ENCODE data around the gene PTPRZ1.

Gene PTPRZ1

GRCh38 chr7:122010116-122010515 lies 137.2 kb downstream of the PTPRZ1 start:
- Mint-ChIP-seq H3K27me3 (no peaks in the 10 kb centered on the region), H3K4me1 (ENCODE audit: low read depth in 2 of 2) (no peaks in the 10 kb centered on the region), H3K9me3 (peaks cover 0 to 4% of the 10 kb centered on the region in 2 donors), H3K36me3 (ENCODE audit: insufficient read depth) (no peaks in the 10 kb centered on the region), H3K27ac (no peak overlapping the region), H3K4me3 (no peak overlapping the region)
- DNase-seq (no peak), ATAC-seq (replicated peaks) (no peak)

GRCh38 chr7:122013065-122013464 lies 140.1 kb downstream of the PTPRZ1 start:
- Mint-ChIP-seq H3K4me1 (ENCODE audit: low read depth in 2 of 2) (no peaks in the 10 kb centered on the region), H3K27me3 (no peaks in the 10 kb centered on the region), H3K4me3 (no peak overlapping the region), H3K9me3 (peaks cover 0 to 4% of the 10 kb centered on the region in 2 donors), H3K36me3 (ENCODE audit: insufficient read depth) (no peaks in the 10 kb centered on the region), H3K27ac (no peak overlapping the region)
- ATAC-seq (replicated peaks), result no peak
- DNase-seq, result no peak

DNA sequence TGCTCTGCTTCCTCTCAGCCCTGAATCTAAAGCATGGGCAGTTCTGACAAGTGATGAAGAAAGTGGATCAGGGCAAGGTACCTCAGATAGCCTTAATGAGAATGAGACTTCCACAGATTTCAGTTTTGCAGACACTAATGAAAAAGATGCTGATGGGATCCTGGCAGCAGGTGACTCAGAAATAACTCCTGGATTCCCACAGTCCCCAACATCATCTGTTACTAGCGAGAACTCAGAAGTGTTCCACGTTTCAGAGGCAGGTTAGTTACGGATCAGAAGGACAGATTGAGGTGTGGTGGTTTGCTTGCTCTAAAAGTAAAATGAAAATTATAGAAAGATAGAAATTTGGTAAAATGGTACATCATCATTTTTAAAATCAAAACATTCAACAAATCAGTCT lies 140.7 kb downstream of the PTPRZ1 start:
- H3K27me3 Mint-ChIP-seq, result no peaks in the 10 kb centered on the region
- H3K9me3 Mint-ChIP-seq, result peaks cover 0 to 4% of the 10 kb centered on the region in 2 donors
- H3K4me3 Mint-ChIP-seq, result no peak overlapping the region
- no peak for DNase-seq
- ATAC-seq (replicated peaks), result no peak
- H3K27ac Mint-ChIP-seq, result no peak overlapping the region
- H3K36me3 Mint-ChIP-seq (ENCODE audit: insufficient read depth), result no peaks in the 10 kb centered on the region
- H3K4me1 Mint-ChIP-seq (ENCODE audit: low read depth in 2 of 2), result no peaks in the 10 kb centered on the region

DNA sequence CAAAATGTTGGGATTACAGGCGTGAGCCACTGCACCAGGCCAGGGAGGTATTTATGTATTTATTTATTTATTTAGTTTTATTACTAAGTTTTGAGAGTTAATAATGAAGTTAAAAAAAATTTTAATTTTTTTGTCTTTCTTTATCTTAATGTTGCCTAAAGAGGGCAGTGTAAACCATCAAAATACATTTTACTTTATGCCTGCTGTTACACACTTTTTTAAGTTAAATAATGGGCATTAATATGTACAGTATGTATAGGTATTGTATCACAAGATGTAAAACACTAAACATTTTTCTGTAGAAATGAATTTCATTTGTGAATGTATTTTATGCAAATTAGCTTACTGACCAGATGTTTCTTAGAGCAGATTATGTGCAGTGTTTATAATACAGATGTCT lies 141.7 kb downstream of the PTPRZ1 start:
- no peak overlapping the region for H3K4me3 Mint-ChIP-seq
- no peaks in the 10 kb centered on the region for H3K4me1 Mint-ChIP-seq (ENCODE audit: low read depth in 2 of 2)
- H3K36me3 Mint-ChIP-seq (ENCODE audit: insufficient read depth), result no peaks in the 10 kb centered on the region
- no peak for ATAC-seq (replicated peaks)
- no peaks in the 10 kb centered on the region for H3K27me3 Mint-ChIP-seq
- DNase-seq, result no peak
- peaks cover 0 to 4% of the 10 kb centered on the region in 2 donors for H3K9me3 Mint-ChIP-seq
- H3K27ac Mint-ChIP-seq, result no peak overlapping the region

GRCh38 chr7:122018032-122018431 lies 145.1 kb downstream of the PTPRZ1 start:
- no peaks in the 10 kb centered on the region for H3K27me3 Mint-ChIP-seq
- no peak overlapping the region for H3K4me3 Mint-ChIP-seq
- H3K36me3 Mint-ChIP-seq (ENCODE audit: insufficient read depth), result no peaks in the 10 kb centered on the region
- no peaks in the 10 kb centered on the region for H3K9me3 Mint-ChIP-seq
- no peak overlapping the region for H3K27ac Mint-ChIP-seq
- ATAC-seq (replicated peaks) (no peak), DNase-seq (no peak)
- no peaks in the 10 kb centered on the region for H3K4me1 Mint-ChIP-seq (ENCODE audit: low read depth in 2 of 2)

DNA sequence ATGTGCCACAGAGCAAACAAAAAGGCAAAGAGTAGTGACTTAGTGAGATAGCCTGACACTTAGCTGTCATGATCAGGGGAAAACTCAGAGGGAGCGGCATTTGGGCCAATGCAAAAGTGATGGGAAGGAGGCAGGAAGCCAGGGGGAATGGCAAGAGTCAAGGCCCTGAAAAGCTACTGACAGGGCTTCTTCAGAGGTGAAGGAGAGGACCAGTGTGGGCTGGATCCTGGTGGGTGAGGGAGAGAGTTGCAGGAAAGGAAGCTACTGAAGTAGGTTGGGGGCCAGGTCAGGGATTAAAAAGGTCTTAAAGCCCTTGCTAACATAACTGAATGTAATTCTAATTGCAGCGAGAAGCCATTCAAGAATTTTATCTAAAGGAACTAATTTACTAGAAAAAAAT lies 154.1 kb downstream of the PTPRZ1 start:
- DNase-seq (no peak), ATAC-seq (replicated peaks) (no peak)
- Mint-ChIP-seq H3K4me3 (no peak overlapping the region), H3K27ac (no peak overlapping the region), H3K27me3 (no peaks in the 10 kb centered on the region), H3K4me1 (ENCODE audit: low read depth in 2 of 2) (no peaks in the 10 kb centered on the region), H3K36me3 (ENCODE audit: insufficient read depth) (no peaks in the 10 kb centered on the region), H3K9me3 (peaks cover 0 to 2% of the 10 kb centered on the region in 2 donors)

DNA sequence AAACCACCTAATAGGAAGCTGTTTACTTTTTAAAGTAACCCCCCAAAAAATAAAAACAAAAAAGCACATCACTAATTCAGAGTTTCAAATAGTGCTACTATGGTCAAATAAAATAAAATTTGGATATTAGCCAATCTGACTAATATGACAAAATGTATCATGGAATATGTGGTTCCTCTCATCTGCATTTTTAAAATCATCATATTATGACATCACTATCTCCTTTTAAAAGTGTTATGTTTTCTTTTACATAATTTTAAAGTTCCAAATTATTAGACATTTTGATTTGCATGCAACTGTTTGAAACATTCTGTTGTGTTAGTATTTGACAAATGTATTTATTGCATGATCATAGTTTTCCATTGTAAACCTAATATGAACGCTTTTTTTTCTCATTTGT lies 160.7 kb downstream of the PTPRZ1 start:
- Mint-ChIP-seq H3K27ac (no peak overlapping the region), H3K9me3 (peaks cover 2 to 7% of the 10 kb centered on the region in 2 donors), H3K36me3 (ENCODE audit: insufficient read depth) (no peaks in the 10 kb centered on the region), H3K27me3 (no peaks in the 10 kb centered on the region), H3K4me1 (ENCODE audit: low read depth in 2 of 2) (no peaks in the 10 kb centered on the region), H3K4me3 (no peak overlapping the region)
- ATAC-seq (replicated peaks) (no peak), DNase-seq (no peak)

GRCh38 chr7:122035876-122036275 lies 162.9 kb downstream of the PTPRZ1 start:
- H3K4me3 Mint-ChIP-seq, result no peak overlapping the region
- DNase-seq, result no peak
- H3K9me3 Mint-ChIP-seq, result peaks cover 2 to 7% of the 10 kb centered on the region in 2 donors
- H3K36me3 Mint-ChIP-seq (ENCODE audit: insufficient read depth), result no peaks in the 10 kb centered on the region
- no peaks in the 10 kb centered on the region for H3K4me1 Mint-ChIP-seq (ENCODE audit: low read depth in 2 of 2)
- H3K27ac Mint-ChIP-seq, result no peak overlapping the region
- no peaks in the 10 kb centered on the region for H3K27me3 Mint-ChIP-seq
- ATAC-seq (replicated peaks), result no peak

GRCh38 chr7:122038134-122038533 lies 165.2 kb downstream of the PTPRZ1 start:
- no peaks in the 10 kb centered on the region for H3K27me3 Mint-ChIP-seq
- ATAC-seq (replicated peaks), result no peak
- no peaks in the 10 kb centered on the region for H3K4me1 Mint-ChIP-seq (ENCODE audit: low read depth in 2 of 2)
- no peak overlapping the region for H3K27ac Mint-ChIP-seq
- DNase-seq, result no peak
- no peak overlapping the region for H3K4me3 Mint-ChIP-seq
- no peaks in the 10 kb centered on the region for H3K36me3 Mint-ChIP-seq (ENCODE audit: insufficient read depth)
- H3K9me3 Mint-ChIP-seq, result peaks cover 2 to 7% of the 10 kb centered on the region in 2 donors

- Mint-ChIP-seq H3K36me3 (ENCODE audit: insufficient read depth) (no peaks in the 10 kb centered on the region), H3K27me3 (no peaks in the 10 kb centered on the region), H3K4me1 (ENCODE audit: low read depth in 2 of 2) (no peaks in the 10 kb centered on the region), H3K27ac (no peak overlapping the region), H3K9me3 (peaks cover 2 to 7% of the 10 kb centered on the region in 2 donors), H3K4me3 (no peak overlapping the region)
- DNase-seq (no peak), ATAC-seq (replicated peaks) (no peak)
Measured at GRCh38 chr7:122038904-122039303, 165.9 kb downstream of the PTPRZ1 start.

GRCh38 chr7:122040147-122040546 lies 167.2 kb downstream of the PTPRZ1 start:
- ATAC-seq (replicated peaks) (no peak), DNase-seq (no peak)
- H3K4me1 Mint-ChIP-seq (ENCODE audit: low read depth in 2 of 2), result no peaks in the 10 kb centered on the region
- H3K9me3 Mint-ChIP-seq, result peaks cover 0 to 7% of the 10 kb centered on the region in 2 donors
- H3K36me3 Mint-ChIP-seq (ENCODE audit: insufficient read depth), result no peaks in the 10 kb centered on the region
- H3K27ac Mint-ChIP-seq, result no peak overlapping the region
- no peaks in the 10 kb centered on the region for H3K27me3 Mint-ChIP-seq
- no peak overlapping the region for H3K4me3 Mint-ChIP-seq

DNA sequence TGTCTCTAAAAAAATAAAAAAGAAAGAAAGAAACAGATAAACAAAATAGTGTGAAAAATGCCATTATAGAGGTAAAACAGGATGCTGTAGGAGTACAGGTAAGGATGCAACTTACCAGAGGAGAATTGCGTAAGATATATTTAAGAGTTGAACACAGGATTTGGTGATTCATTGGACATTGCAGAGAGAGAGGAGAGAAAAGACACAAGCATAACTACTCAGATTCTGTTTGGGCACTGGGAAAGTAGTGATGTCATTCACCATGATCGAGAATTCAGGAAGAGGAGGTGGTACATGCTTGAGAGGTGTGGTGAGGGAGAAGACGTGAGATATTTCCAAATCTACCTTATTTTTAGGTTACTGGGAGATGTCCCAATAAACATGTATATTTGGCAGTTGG lies 173.4 kb downstream of the PTPRZ1 start:
- Mint-ChIP-seq H3K27ac (no peak overlapping the region), H3K36me3 (ENCODE audit: insufficient read depth) (no peaks in the 10 kb centered on the region), H3K4me1 (ENCODE audit: low read depth in 2 of 2) (no peaks in the 10 kb centered on the region), H3K27me3 (no peaks in the 10 kb centered on the region), H3K9me3 (peaks cover 0 to 7% of the 10 kb centered on the region in 2 donors), H3K4me3 (no peak overlapping the region)
- no peak for ATAC-seq (replicated peaks)
- no peak for DNase-seq

GRCh38 chr7:122054393-122054792 lies 181.4 kb downstream of the PTPRZ1 start:
- H3K4me3 Mint-ChIP-seq, result no peak overlapping the region
- no peak for ATAC-seq (replicated peaks)
- H3K9me3 Mint-ChIP-seq, result no peaks in the 10 kb centered on the region
- no peaks in the 10 kb centered on the region for H3K27me3 Mint-ChIP-seq
- no peaks in the 10 kb centered on the region for H3K36me3 Mint-ChIP-seq (ENCODE audit: insufficient read depth)
- H3K27ac Mint-ChIP-seq, result no peak overlapping the region
- H3K4me1 Mint-ChIP-seq (ENCODE audit: low read depth in 2 of 2), result no peaks in the 10 kb centered on the region
- DNase-seq, result no peak

- Mint-ChIP-seq H3K4me1 (ENCODE audit: low read depth in 2 of 2) (no peaks in the 10 kb centered on the region), H3K27ac (no peak overlapping the region), H3K27me3 (no peaks in the 10 kb centered on the region), H3K9me3 (no peaks in the 10 kb centered on the region), H3K4me3 (no peak overlapping the region), H3K36me3 (ENCODE audit: insufficient read depth) (no peaks in the 10 kb centered on the region)
- DNase-seq (no peak), ATAC-seq (replicated peaks) (no peak)
Measured at GRCh38 chr7:122055073-122055472, 182.1 kb downstream of the PTPRZ1 start.

- ATAC-seq (replicated peaks), result no peak
- no peaks in the 10 kb centered on the region for H3K36me3 Mint-ChIP-seq (ENCODE audit: insufficient read depth)
- no peaks in the 10 kb centered on the region for H3K4me1 Mint-ChIP-seq (ENCODE audit: low read depth in 2 of 2)
- no peak for DNase-seq
- no peaks in the 10 kb centered on the region for H3K9me3 Mint-ChIP-seq
- H3K27ac Mint-ChIP-seq, result no peak overlapping the region
- no peak overlapping the region for H3K4me3 Mint-ChIP-seq
- no peaks in the 10 kb centered on the region for H3K27me3 Mint-ChIP-seq
Measured at GRCh38 chr7:122056977-122057376, 184.0 kb downstream of the PTPRZ1 start.

All from effector memory CD8-positive, alpha-beta T cell (primary cell).